Activated naive CD4-positive, alpha-beta T cell treated with anti-CD3 and anti-CD28 coated beads, Interleukin-2, amount 50 U/mL, for 72 hours (primary cell): ENCODE data around the gene KRT75. TPM values are rescaled to one million over a fixed set of nuclear protein-coding genes. Genes with fewer than 3 reads are reported as not detected.

Source experiments
- ATAC-seq, 2 donors: fragments of 150-1000 bp; cut with Tn5 transposase; 2 replicates each; pipeline ENCODE4 v1.10.0; 2021; ENCODE audit warnings: mild to moderate bottlenecking in 2 of 2, moderate library complexity in 2 of 2
- DNase-seq, 2 donors: peaks; one replicate each; pipeline ENCODE4 v3.0.0; 2021 to 2022; ENCODE audit warnings: low spot score in 2 of 2
- H3K27ac Mint-ChIP-seq, 2 donors: one replicate each; pipeline ENCODE4 v1.8.0; 2022; ENCODE audit warnings: mild to moderate bottlenecking in 2 of 2, mixed read lengths in 2 of 2
- H3K36me3 Mint-ChIP-seq, 2 donors: one replicate each; pipeline ENCODE4 v1.8.0; 2022; ENCODE audit warnings: mixed read lengths in 2 of 2
- H3K9me3 Mint-ChIP-seq, 2 donors: one replicate each; pipeline ENCODE4 v1.8.0; 2022; ENCODE audit warnings: mixed read lengths in 2 of 2
- total RNA-seq, 2 donors: library from RNA; stranded (reverse); gene quantifications; one replicate each; pipeline ENCODE4 v1.2.3, GENCODE V29; 2022

Gene KRT75
- total RNA-seq, 2 donors from 2014 or later, result not detected

DNA sequence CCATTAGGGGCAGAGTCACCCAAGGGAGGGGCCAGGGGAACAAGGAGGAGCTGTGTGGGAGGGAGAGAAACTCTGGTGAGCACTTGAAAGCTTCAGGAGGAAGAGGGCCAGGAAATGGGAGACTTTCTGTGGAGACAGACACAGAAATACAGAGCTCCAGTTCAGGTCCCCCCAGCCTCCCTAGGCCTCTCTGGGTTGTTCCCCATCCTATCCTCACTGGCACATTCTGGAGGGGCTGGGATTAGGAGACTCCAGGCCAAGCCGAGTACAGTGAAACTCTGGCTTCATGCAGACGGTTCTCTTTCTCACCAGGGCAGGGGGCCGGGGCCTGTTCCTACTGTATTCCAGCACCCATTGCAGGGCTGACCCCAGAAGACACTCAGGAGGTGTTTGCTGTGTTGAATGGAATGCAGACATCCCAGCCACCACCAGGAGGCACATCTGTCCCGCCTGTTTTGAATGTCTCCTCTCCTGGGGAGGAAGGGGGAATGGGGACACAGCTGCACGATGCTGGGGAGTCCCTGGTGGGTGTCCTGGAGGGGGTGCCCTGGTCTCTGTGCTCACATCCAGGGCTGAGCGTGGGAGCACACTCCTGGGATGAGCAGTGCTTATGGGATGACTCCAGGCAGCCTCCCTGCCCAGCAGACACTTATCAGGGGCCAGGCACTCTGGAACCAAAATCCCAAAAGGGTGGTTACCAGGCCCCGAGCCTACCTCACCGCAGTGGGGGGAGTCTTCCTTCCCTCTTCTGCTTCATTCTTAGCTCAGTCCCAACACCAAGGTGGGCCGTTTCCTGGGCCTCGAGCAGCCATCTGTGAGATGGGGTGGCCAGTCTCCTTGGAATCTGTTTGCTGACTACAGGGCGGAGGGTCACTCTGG lies 43.2 kb downstream of the KRT75 start:
- no peak for DNase-seq
- H3K36me3 Mint-ChIP-seq, result no peaks in the 10 kb centered on the region
- H3K9me3 Mint-ChIP-seq, result no peaks in the 10 kb centered on the region
- no peak overlapping the region for H3K27ac Mint-ChIP-seq
- no peak for ATAC-seq

DNA sequence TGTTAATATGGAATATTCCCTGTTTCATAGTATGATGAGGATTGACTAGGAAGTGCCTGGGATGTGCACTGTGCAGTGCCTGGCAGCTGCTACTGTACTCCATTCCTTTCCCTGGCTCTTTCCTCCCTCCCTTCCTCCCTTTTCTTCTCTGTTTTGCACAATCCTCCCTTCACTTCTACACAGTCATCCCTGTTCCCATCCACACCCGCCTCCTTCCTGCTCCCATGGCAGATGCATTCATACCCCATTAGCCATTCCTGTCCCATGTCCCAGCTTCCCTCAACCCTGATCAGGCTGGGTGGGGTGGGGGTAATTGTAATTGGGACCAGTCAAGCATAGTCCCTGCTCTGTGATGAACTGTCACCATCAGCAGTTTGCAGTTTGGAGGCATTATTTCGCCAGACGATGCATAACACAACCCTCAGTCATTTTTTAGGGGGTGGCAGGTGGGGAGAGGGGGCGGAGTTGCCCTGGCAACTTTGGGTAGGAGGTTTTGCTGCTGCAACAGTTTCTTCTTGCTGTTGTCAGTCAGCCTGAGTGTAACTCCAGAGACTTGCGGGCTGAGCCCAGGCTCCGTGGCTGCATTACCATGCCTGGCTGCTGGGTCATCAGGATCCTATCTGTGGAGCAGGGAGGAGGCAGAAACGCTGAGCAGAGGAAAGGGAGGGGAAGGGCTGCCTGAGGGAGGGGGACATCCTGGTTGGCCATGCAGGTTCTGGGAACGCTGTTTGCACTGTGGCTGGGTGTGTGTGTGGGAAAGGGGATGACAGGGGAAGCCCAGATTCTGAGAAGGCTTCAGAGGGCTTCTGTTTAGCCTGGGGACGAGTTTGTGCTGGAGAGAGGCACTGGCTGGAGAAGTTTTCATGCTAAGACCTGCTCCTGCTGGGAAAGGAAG lies 44.6 kb downstream of the KRT75 start:
- H3K9me3 Mint-ChIP-seq, result no peaks in the 10 kb centered on the region
- H3K27ac Mint-ChIP-seq, result no peak overlapping the region
- no peak for DNase-seq
- no peaks in the 10 kb centered on the region for H3K36me3 Mint-ChIP-seq
- no peak for ATAC-seq

DNA sequence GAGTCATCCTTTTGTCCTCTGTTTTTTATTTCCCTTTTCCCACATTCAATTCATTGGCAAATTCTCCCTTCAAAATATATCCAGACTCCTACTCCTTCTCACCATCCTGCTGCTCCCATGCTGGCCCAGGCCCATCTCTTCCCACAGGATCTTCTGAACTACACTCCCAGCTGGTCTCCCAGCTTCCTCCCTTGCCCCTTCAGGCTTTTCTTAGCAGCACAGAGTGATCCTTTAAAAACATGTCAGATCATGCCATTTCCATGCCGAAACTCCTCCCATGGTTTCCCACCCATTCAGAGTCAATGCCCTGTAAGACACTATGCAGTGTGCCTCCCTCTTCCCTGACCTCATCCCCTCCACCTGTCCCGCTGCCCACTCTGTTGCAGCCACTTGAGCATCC lies 46.3 kb downstream of the KRT75 start:
- H3K36me3 Mint-ChIP-seq, result no peaks in the 10 kb centered on the region
- DNase-seq (no peak), ATAC-seq (no peak)
- H3K9me3 Mint-ChIP-seq, result no peaks in the 10 kb centered on the region
- H3K27ac Mint-ChIP-seq, result no peak overlapping the region

DNA sequence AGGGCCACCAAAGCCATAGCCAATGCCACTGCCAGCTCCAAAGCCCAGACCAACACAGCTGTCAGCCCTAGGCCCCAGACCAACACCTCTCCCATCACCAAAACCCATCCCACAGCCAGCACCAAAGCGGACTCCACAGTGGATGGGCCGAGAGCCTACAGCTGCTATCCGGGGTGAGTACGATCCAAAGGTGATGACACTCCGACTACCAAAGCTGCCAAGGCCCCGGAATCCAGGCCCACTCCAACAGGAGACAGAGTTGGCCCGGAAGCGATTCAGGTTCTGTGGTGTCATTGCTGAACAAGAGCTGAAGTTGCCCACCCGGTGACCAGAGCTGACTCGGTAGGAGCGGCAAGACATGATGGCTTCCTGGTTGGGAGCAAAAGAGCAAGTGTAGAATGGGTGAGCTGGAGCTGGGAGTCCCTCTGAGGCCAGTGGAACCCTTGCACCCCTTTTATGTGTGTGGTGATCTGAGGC lies 48.9 kb downstream of the KRT75 start, which contains the start of gene KRT84:
Gene KRT84 (minus strand): TSS at position 427 of the 477 bp plus-strand sequence. CDS start 67 bp downstream, at position 360.
- DNase-seq (no peak), ATAC-seq (no peak)
- no peak within 1 kb of the TSS for H3K27ac Mint-ChIP-seq
- H3K9me3 Mint-ChIP-seq, result no peaks in the 10 kb centered on the region
- H3K36me3 Mint-ChIP-seq, result no peaks in the 10 kb centered on the region

DNA sequence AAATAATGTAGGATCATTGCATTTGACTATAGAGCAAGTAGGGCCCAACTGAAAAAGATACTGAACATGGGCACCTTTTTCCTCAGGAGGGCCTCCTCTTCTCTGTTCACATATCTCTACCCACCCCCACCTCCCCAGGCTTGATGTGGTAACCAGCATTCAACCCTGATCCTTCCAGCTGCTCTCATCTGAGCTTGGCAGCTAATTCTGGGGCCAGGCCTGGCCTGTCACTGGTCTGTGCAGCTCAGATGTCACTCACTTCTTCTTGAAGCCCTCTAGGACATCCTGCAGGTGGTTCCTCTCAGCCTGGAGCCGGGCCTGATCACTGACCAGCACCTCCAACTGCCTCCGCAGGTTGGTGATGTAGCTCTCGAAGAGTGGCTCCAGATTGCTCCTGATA lies 50.8 kb downstream of the KRT75 start:
- no peaks in the 10 kb centered on the region for H3K9me3 Mint-ChIP-seq
- H3K36me3 Mint-ChIP-seq, result no peaks in the 10 kb centered on the region
- no peak for ATAC-seq
- DNase-seq, result no peak
- no peak overlapping the region for H3K27ac Mint-ChIP-seq

DNA sequence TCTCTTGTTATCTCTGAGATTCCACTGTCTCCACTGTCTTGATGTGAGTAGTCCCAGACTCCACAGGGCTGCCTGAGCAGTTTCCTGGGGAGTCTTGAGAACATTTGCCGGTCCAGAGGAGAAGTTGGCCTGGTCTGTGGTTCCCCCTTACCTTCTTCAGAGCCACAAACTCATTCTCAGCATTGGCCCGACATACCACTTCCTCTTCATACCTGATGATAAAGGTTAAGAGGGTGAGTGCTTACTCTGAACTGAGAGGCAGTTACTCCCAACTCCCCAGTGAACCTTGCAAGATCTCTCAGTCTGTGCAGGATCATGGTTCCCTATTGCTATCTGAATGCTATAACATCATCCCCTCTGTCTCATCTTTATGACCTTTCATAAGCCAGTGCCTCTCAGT lies 51.3 kb downstream of the KRT75 start:
- H3K27ac Mint-ChIP-seq, result peak overlapping the region in 1 of 2 donors; percentile 59
- no peak for DNase-seq
- no peaks in the 10 kb centered on the region for H3K9me3 Mint-ChIP-seq
- no peaks in the 10 kb centered on the region for H3K36me3 Mint-ChIP-seq
- peak in 1 of 2 donors; percentile 63 for ATAC-seq

DNA sequence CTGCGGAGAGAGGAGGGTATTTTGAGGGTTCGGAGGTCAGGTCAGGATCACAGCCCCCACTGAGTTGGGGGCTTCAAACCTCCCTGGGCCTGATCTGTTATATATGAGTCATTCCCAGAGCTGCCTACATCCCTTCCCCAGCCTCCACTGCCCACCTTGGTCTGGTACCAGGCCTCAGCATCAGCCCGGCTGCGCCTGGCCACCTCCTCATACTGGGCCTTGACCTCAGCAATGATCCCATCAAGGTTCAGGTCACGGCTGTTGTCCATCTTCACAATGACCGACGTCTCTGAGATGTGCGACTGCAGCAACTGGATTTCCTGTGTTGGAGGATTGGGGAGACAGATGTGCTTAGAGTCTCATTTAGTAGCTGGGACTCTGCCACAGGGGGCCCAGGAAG lies 53.0 kb downstream of the KRT75 start:
- no peaks in the 10 kb centered on the region for H3K9me3 Mint-ChIP-seq
- DNase-seq (no peak), ATAC-seq (no peak)
- H3K36me3 Mint-ChIP-seq, result no peaks in the 10 kb centered on the region
- peak overlapping the region in 1 of 2 donors; percentile 61 for H3K27ac Mint-ChIP-seq

DNA sequence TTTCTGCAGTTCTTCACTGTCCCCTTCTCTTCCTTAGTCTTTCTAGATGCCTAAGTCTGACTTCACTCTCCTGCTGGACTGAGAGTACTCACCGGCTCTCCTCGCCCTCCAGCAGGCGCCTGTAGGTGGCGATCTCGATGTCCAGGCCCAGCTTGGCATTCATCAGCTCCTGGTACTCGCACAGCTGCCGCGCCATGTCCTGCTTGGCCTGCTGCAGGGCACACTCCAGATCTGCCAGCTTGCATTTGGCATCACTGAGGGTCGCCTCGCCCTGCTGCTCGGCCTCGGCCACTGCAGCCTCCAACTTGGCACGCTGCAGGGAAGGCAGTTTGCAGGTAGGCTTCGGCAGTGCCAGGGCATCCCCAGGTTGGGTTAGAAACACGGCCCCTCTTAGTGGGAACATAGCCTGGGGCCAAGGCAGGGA lies 53.9 kb downstream of the KRT75 start:
- DNase-seq (peak in 1 of 2 donors; percentile 22), ATAC-seq (no peak)
- Mint-ChIP-seq H3K27ac (no peak overlapping the region), H3K9me3 (no peaks in the 10 kb centered on the region), H3K36me3 (no peaks in the 10 kb centered on the region)

DNA sequence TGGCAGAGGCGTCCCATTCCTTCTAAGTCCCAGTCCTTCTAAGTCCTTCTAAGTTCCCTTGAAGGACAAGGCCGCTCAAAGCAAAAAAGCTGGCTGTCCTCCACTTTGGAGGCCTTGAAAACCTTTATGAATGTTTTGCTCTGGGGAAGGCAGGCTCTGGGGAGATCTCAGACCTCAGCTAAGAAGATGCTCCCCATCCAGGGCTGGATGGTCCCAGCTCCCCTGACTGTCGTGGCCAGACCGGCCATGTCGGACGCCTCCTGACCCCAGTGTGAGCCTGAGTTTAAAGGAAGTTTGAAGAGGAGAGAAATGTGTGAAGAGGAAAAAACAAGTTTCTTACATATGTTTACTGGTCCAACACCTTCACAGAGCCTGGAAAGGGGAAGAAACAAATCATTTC lies 54.6 kb downstream of the KRT75 start:
- no peak overlapping the region for H3K27ac Mint-ChIP-seq
- no peak for ATAC-seq
- no peaks in the 10 kb centered on the region for H3K36me3 Mint-ChIP-seq
- DNase-seq, result no peak
- H3K9me3 Mint-ChIP-seq, result no peaks in the 10 kb centered on the region

DNA sequence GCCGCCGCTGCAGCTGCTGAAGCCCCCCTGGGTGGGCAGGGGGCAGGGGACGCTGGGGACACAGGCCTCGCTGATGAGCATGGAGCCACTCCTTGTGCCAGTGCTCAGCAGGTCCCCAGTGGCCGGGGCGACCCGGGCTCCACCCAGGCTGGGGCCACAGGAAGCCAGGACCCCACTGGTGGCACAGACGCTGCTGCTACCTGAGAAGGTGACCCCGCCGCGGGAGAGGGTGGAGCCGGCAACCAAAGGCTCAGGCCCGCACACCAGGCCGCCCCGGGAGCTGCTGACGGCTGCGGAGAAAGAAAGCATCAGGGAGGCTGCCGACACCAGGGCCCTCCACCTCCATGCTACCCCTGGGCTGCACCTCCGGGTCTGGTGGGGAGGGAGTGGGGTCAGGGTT lies 56.1 kb downstream of the KRT75 start:
- no peak overlapping the region for H3K27ac Mint-ChIP-seq
- DNase-seq (no peak), ATAC-seq (no peak)
- no peaks in the 10 kb centered on the region for H3K9me3 Mint-ChIP-seq
- no peaks in the 10 kb centered on the region for H3K36me3 Mint-ChIP-seq

DNA sequence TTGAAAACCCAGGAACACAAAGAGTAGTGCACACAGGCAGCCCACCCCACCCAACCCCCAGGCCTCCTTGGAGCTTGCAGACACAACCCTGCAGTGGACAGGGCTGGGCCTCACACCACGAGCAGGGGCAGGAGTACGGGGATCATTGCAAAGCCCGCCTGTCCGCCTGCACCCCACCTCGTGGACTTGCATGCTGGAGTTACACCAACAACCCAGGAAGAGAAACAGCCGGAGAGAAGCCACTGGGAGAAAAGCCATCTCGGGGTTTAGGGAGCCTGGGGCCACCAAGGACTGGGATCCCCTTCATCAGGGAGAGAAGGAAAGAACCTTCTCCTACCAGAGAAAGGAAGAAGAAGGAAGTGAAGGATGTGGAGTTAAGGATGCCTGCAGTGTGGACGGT lies 56.9 kb downstream of the KRT75 start:
- no peak for DNase-seq
- ATAC-seq, result no peak
- Mint-ChIP-seq H3K36me3 (no peaks in the 10 kb centered on the region), H3K27ac (peak overlapping the region in 1 of 2 donors; percentile 92), H3K9me3 (no peaks in the 10 kb centered on the region)

Other genes starting within 250 kb of the KRT75 start
- gene KRT80, start 242.4 kb downstream of the KRT75 start, total RNA-seq, result not detected
- gene KRT7, start 201.1 kb downstream of the KRT75 start, total RNA-seq, result 1 to 10 TPM in 1 of 2 donors, under 1 TPM in 1; 0.36 to 8.0 TPM
- under 1 TPM in 1 of 2 donors, not detected in 1; 0.37 TPM for gene KRT86, start 159.7 kb downstream of the KRT75 start, total RNA-seq
- not detected for gene KRT81, start 142.8 kb downstream of the KRT75 start, total RNA-seq
- gene KRT83, start 113.0 kb downstream of the KRT75 start, total RNA-seq, result not detected
- gene KRT85, start 66.9 kb downstream of the KRT75 start, total RNA-seq, result not detected
- gene KRT84, start 48.7 kb downstream of the KRT75 start, total RNA-seq, result not detected
- gene KRT82, start 28.0 kb downstream of the KRT75 start, total RNA-seq, result not detected
- not detected for gene KRT6B, start 17.8 kb upstream of the KRT75 start, total RNA-seq
- not detected for gene KRT6C, start 39.4 kb upstream of the KRT75 start, total RNA-seq
- gene KRT6A, start 58.9 kb upstream of the KRT75 start, total RNA-seq, result not detected
- gene KRT5, start 86.0 kb upstream of the KRT75 start, total RNA-seq, result not detected
- gene KRT71, start 118.8 kb upstream of the KRT75 start, total RNA-seq, result not detected
- not detected for gene KRT74, start 139.5 kb upstream of the KRT75 start, total RNA-seq
- gene KRT72, start 167.1 kb upstream of the KRT75 start, total RNA-seq, result 1 to 10 TPM; 1.4 to 7.7 TPM
- gene KRT73, start 184.2 kb upstream of the KRT75 start, total RNA-seq, result 1 to 10 TPM in 1 of 2 donors, under 1 TPM in 1; 0.98 to 4.9 TPM
- not detected for gene KRT2, start 217.8 kb upstream of the KRT75 start, total RNA-seq
- not detected for gene KRT1, start 246.0 kb upstream of the KRT75 start, total RNA-seq